Progenitor cell of endocrine pancreas (in vitro differentiated cells): ENCODE results near the gene LRMDA. TPM values are rescaled to one million over a fixed set of nuclear protein-coding genes. Genes with fewer than 3 reads are reported as not detected.
"Not testable (repeated sequence)": the region's sequence is repeated elsewhere in the genome, so short reads cannot be mapped to it uniquely, and the experiment has no call there.

Experiments used
- DNase-seq: peaks from one replicate; pipeline ENCODE4 v3.0.0; 2021; ENCODE audit warnings: low spot score; ENCODE audit not compliant: unreplicated experiment
- H3K27ac Mint-ChIP-seq: 2 replicates; pipeline ENCODE4 v1.8.0; 2021; ENCODE audit warnings: mild to moderate bottlenecking, moderate library complexity, mixed read lengths
- H3K27me3 Mint-ChIP-seq: 2 replicates; pipeline ENCODE4 v1.8.0; 2021; ENCODE audit warnings: mixed read lengths
- H3K36me3 Mint-ChIP-seq: 2 replicates; pipeline ENCODE4 v1.8.0; 2022; ENCODE audit warnings: mixed read lengths; ENCODE audit not compliant: insufficient read depth
- H3K4me1 Mint-ChIP-seq: 2 replicates; pipeline ENCODE4 v1.8.0; 2021; ENCODE audit warnings: low read depth, mixed read lengths
- H3K4me3 Mint-ChIP-seq: 2 replicates; pipeline ENCODE4 v1.8.0; 2021; ENCODE audit warnings: low read depth, mild to moderate bottlenecking, moderate library complexity, mixed read lengths
- H3K9me3 Mint-ChIP-seq: 2 replicates; pipeline ENCODE4 v1.8.0; 2021; ENCODE audit warnings: low read depth, mixed read lengths
- CTCF ChIP-seq: fragments of 200-600 bp; sonication (generic); IDR thresholded peaks from one replicate; pipeline ENCODE4 v1.5.0; 2021; ENCODE audit warnings: antibody characterized with exemption, mild to moderate bottlenecking; ENCODE audit not compliant: unreplicated experiment
- total RNA-seq: library from RNA; stranded (reverse); gene quantifications from 2 replicates; pipeline ENCODE4 v1.2.1, GENCODE V29; 2021

LRMDA gene
- total RNA-seq, 1 donor from 2014 or later, result 6.5 TPM

- Mint-ChIP-seq H3K4me1 (peaks cover 61% of the 10 kb centered on the region), H3K27ac (no peak overlapping the region), H3K27me3 (no peaks in the 10 kb centered on the region), H3K9me3 (peaks cover 5% of the 10 kb centered on the region), H3K36me3 (peaks cover 2% of the 10 kb centered on the region), H3K4me3 (no peak overlapping the region)
- DNase-seq, result no peak
- TF ChIP-seq CTCF, result no peak
Measured at GRCh38 chr10:75511011-75511410, 79.6 kb downstream of the LRMDA start.

GRCh38 chr10:75512203-75512933 is 80.9 kb downstream of the LRMDA start:
- H3K4me1 Mint-ChIP-seq, result peaks cover 54% of the 10 kb centered on the region
- peaks cover 4% of the 10 kb centered on the region for H3K36me3 Mint-ChIP-seq
- DNase-seq, result peak; percentile 12
- H3K9me3 Mint-ChIP-seq, result peaks cover 8% of the 10 kb centered on the region
- H3K27ac Mint-ChIP-seq, result peak overlapping the region; percentile 93
- no peak for TF ChIP-seq CTCF
- peak overlapping the region; percentile 42 for H3K4me3 Mint-ChIP-seq
- no peaks in the 10 kb centered on the region for H3K27me3 Mint-ChIP-seq

- H3K36me3 Mint-ChIP-seq, result peaks cover 5% of the 10 kb centered on the region
- H3K27me3 Mint-ChIP-seq, result no peaks in the 10 kb centered on the region
- H3K4me3 Mint-ChIP-seq, result peak overlapping the region; percentile 32
- no peak for DNase-seq
- TF ChIP-seq CTCF, result no peak
- H3K9me3 Mint-ChIP-seq, result peaks cover 16% of the 10 kb centered on the region
- H3K4me1 Mint-ChIP-seq, result peaks cover 45% of the 10 kb centered on the region
- peak overlapping the region; percentile 93 for H3K27ac Mint-ChIP-seq
Measured at GRCh38 chr10:75513292-75513885, 82.0 kb downstream of the LRMDA start.

GRCh38 chr10:75514830-75515229 is 83.4 kb downstream of the LRMDA start:
- no peak overlapping the region for H3K4me3 Mint-ChIP-seq
- peaks cover 35% of the 10 kb centered on the region for H3K4me1 Mint-ChIP-seq
- H3K27me3 Mint-ChIP-seq, result no peaks in the 10 kb centered on the region
- peaks cover 10% of the 10 kb centered on the region for H3K36me3 Mint-ChIP-seq
- no peak for DNase-seq
- peaks cover 27% of the 10 kb centered on the region for H3K9me3 Mint-ChIP-seq
- H3K27ac Mint-ChIP-seq, result no peak overlapping the region
- TF ChIP-seq CTCF, result no peak

- not testable (repeated sequence) for H3K27ac Mint-ChIP-seq, DNase-seq, H3K4me3 Mint-ChIP-seq, H3K27me3 Mint-ChIP-seq
- Mint-ChIP-seq H3K36me3 (peaks cover 18% of the 10 kb centered on the region), H3K9me3 (peaks cover 37% of the 10 kb centered on the region), H3K4me1 (peaks cover 32% of the 10 kb centered on the region)
Measured at GRCh38 chr10:75516154-75516553, 84.7 kb downstream of the LRMDA start.

GRCh38 chr10:75519213-75519612 is 87.8 kb downstream of the LRMDA start:
- not testable (repeated sequence) for H3K4me3 Mint-ChIP-seq, DNase-seq, H3K27ac Mint-ChIP-seq, H3K27me3 Mint-ChIP-seq
- H3K36me3 Mint-ChIP-seq, result peaks cover 18% of the 10 kb centered on the region
- peaks cover 10% of the 10 kb centered on the region for H3K4me1 Mint-ChIP-seq
- H3K9me3 Mint-ChIP-seq, result peaks cover 37% of the 10 kb centered on the region

GRCh38 chr10:75521194-75521829 is 89.9 kb downstream of the LRMDA start:
- peaks cover 32% of the 10 kb centered on the region for H3K9me3 Mint-ChIP-seq
- peaks cover 11% of the 10 kb centered on the region for H3K4me1 Mint-ChIP-seq
- peak overlapping the region; percentile 12 for H3K4me3 Mint-ChIP-seq
- peak overlapping the region; percentile 33 for H3K27ac Mint-ChIP-seq
- peaks cover 16% of the 10 kb centered on the region for H3K36me3 Mint-ChIP-seq
- peak; percentile 44 for DNase-seq
- not testable (repeated sequence) for H3K27me3 Mint-ChIP-seq
